Measurements from ENCODE around the gene ESRRA. TPM values are rescaled to one million over a fixed set of nuclear protein-coding genes. Genes with fewer than 3 reads are reported as not detected.
"Not testable (repeated sequence)": the region's sequence is repeated elsewhere in the genome, so short reads cannot be mapped to it uniquely, and the experiment has no call there.

Gene ESRRA
- total and polyA plus RNA-seq, 2 of the 4 experiments (the other 2 are of a cell fraction): 10.2 to 15.0 TPM

GRCh38 chr11:64315667-64316526, 10.6 kb downstream of the ESRRA start:
- H2BK5ac ChIP-seq (ENCODE audit: low read depth, low read length, poor library complexity, severe bottlenecking); H3K27me3 ChIP-seq (ENCODE audit: control insufficient read depth, insufficient read depth, low read length); H3K9ac ChIP-seq (ENCODE audit: low read depth, low read length); DNase-seq; H2BK20ac ChIP-seq (ENCODE audit: low read depth, low read length); CTCF ChIA-PET; ATAC-seq (ENCODE audit: low read depth); H2AFZ ChIP-seq (replicated peaks; ENCODE audit: low read length, poor library complexity); POLR2A ChIA-PET (ENCODE audit: unreplicated experiment); H3K9me3 ChIP-seq (ENCODE audit: control insufficient read depth, insufficient read depth, low read length); H2AK9ac ChIP-seq (replicated peaks; ENCODE audit: low read depth, low read length, poor library complexity); H3K23ac ChIP-seq (ENCODE audit: low read depth, low read length); H2AK5ac ChIP-seq (ENCODE audit: low read depth, low read length); H3K4me3 ChIP-seq (ENCODE audit: insufficient read depth, low read depth, low read length); BruUV-seq (replicated peaks); H3K4ac ChIP-seq (ENCODE audit: low read depth, low read length); dilution Hi-C loops (cut with HindIII; ENCODE audit: low sequenced_read_pairs, unreplicated experiment); in situ Hi-C loops (cut with MboI; ENCODE audit: low sequenced_read_pairs); intact Hi-C loops (cut with micrococcal nuclease); H3K4me2 ChIP-seq (ENCODE audit: low read depth, low read length); H4K20me1 ChIP-seq (ENCODE audit: insufficient read depth, low read length); H3K56ac ChIP-seq (ENCODE audit: extremely low read depth, insufficient read depth, low read length); H2BK15ac ChIP-seq (ENCODE audit: low read depth, low read length); H3K27ac ChIP-seq (ENCODE audit: insufficient read depth, low read length); H3K14ac ChIP-seq (replicated peaks; ENCODE audit: low read depth, low read length); H4K5ac ChIP-seq (ENCODE audit: low read depth, low read length); H3K4me1 ChIP-seq (ENCODE audit: control insufficient read depth, insufficient read depth, low read length); H2BK120ac ChIP-seq (ENCODE audit: low read depth, low read length); H3K18ac ChIP-seq (ENCODE audit: low read depth, low read length); H4K8ac ChIP-seq (ENCODE audit: low read depth in 2 of 2, low read length in 2 of 2); H4K91ac ChIP-seq (ENCODE audit: insufficient read depth, low read depth, low read length): not testable (repeated sequence)
- H3K9me1 ChIP-seq (ENCODE audit: insufficient read depth, low read length): peaks cover 11% of the 10 kb centered on the region
- H3K79me1 ChIP-seq (ENCODE audit: low read depth in 1 of 2, low read length in 2 of 2): peaks cover 10 to 46% of the 10 kb centered on the region in 2 experiments
- 90% methylated on average over 15 of the region's 25 CpGs; no CpG with 5 or more reads in 1 of the 2 experiments for WGBS, 2 experiments (ENCODE audit: extremely low coverage in 2 of 2, insufficient read length in 1 of 2)
- H3K36me3 ChIP-seq (ENCODE audit: control insufficient read depth, insufficient read depth, low read length): peaks cover 15% of the 10 kb centered on the region

All from IMR-90 (cell line).